ENCODE measurements around the gene FCRL4.

- TF ChIP-seq, protein P1, sequence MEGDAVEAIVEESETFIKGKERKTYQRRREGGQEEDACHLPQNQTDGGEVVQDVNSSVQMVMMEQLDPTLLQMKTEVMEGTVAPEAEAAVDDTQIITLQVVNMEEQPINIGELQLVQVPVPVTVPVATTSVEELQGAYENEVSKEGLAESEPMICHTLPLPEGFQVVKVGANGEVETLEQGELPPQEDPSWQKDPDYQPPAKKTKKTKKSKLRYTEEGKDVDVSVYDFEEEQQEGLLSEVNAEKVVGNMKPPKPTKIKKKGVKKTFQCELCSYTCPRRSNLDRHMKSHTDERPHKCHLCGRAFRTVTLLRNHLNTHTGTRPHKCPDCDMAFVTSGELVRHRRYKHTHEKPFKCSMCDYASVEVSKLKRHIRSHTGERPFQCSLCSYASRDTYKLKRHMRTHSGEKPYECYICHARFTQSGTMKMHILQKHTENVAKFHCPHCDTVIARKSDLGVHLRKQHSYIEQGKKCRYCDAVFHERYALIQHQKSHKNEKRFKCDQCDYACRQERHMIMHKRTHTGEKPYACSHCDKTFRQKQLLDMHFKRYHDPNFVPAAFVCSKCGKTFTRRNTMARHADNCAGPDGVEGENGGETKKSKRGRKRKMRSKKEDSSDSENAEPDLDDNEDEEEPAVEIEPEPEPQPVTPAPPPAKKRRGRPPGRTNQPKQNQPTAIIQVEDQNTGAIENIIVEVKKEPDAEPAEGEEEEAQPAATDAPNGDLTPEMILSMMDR (IDR thresholded peaks at IDR 0.05; ENCODE audit: insufficient read depth, low read depth, low read length): no peak
- no peak for TF ChIP-seq EZH2 (IDR thresholded peaks at IDR 0.05; ENCODE audit: insufficient read depth, low read length)
Observed at GRCh38 chr1:157628773-157629172, 30.9 kb upstream of the FCRL4 start.
